Fibroblast of skin of right quadriceps (primary cell): ENCODE results near the gene VPS13D.
A peak's percentile ranks its signal among the peaks of the same experiment; 100 is the strongest.

Experiments
- DNase-seq: peaks from one replicate; pipeline ENCODE4 v3.0.0-alpha.2; 2013

Gene VPS13D

DNA sequence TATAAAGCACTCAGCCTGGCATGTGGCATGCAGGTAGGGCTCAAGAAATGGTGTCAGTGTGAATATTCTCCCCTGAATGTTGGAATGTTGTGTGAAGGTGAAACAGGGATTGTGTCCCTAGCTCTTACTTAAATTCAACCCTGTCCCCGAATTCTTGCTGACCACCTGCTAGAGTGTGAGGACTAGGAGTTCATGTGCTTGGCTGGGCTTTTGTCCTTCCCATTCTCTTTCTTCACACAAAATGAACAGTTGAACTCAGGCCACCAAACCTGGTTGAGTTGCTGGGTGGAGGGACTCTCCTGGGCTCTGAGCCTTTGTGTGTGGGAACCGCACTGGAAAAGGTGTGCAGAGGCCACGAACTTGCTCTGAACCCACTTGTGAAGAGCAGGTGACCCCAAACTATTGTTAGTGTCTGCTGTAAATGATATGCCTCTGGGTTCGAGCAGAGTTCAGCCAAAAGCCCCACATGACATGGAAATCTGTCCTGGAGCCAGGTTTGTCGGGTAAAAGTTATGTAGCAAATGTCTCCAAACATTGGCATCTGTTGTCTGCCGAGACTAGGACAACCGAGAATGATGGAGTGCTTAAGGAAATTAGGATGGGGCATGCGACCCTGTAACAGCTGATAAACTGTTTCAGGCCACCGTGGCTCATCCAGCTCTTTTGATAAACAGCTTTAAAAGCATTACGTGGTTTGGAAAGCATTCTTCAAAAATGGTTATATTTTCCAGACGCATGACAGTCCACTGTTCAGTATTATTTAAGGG is 243.9 kb downstream of the VPS13D start:
- peak; percentile 68 for DNase-seq

DNA sequence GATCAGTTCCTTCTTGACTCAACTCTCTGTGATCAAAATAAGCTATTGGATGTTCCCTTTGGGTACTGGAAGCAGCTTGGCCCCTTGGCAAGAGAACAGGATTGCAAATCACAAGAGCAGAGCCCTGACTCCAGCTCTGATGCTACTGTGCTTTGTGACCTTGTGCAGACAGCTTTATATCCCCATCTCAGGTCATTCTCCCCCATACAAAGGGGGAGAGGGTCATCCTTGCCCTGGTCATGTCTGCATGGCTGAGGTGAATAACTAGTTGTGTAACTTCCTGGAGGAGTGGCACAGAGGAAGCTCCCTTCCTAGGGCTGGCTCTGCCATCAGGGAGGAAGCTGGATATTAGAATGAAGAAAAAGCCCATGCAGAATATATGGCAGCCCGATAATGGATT is 245.3 kb downstream of the VPS13D start:
- no peak for DNase-seq

DNA sequence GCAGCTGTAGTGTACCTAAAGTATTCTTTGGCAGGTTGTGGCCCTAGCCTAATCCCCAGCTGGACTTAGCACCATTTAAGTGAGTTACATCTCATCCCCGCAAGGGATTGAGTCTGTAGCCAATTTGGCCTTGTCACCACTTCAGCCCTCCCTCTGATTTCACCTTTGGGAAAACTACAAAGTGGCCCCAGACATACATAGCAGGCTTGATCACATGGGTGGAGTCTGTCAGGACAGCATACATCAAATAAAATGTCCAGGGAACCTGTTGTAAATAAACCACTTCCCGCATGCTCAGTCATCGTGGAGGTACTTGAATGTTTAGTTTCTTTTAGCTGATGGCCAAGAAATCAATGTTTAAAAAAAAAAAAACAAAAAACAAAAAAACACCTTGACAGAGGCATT is 245.7 kb downstream of the VPS13D start:
- no peak for DNase-seq

DNA sequence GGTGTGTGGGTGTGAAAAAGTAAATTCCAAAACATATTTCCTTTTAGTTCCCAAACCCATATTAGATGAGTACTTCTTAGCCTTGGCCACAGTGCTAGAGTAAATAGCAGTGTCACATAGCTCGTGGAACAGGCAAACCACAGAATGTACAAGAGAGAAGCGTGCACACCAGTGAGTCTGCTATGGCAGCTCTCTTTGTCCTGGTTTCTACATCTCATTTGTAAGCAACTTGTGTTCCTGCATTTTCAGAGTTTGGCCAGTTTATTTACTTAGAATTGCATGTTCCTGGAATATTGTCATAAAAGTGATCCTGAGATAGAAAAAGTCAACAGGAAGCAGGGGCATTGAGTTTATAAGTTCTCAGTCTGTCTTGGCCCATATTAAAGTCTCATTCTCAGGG is 246.1 kb downstream of the VPS13D start:
- no peak for DNase-seq

DNA sequence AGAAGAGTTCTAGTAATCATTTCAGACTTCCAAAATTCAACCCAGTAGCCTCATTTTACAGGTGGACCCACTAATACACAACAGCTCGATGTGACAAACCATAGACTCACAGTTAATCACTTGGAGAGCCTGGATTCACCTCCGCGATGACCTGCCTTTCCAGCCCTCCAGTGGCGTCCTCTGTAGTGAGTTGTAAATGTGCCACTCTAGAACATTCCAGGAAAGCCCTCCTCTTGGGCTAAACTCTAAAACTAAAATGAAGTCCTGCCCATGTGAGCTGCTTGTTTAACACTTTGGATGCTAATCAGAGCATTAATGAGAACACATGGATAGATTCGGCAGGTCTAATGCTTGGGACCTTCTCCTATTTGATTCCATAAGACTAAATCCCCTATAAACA is 247.5 kb downstream of the VPS13D start:
- DNase-seq, result no peak

DNA sequence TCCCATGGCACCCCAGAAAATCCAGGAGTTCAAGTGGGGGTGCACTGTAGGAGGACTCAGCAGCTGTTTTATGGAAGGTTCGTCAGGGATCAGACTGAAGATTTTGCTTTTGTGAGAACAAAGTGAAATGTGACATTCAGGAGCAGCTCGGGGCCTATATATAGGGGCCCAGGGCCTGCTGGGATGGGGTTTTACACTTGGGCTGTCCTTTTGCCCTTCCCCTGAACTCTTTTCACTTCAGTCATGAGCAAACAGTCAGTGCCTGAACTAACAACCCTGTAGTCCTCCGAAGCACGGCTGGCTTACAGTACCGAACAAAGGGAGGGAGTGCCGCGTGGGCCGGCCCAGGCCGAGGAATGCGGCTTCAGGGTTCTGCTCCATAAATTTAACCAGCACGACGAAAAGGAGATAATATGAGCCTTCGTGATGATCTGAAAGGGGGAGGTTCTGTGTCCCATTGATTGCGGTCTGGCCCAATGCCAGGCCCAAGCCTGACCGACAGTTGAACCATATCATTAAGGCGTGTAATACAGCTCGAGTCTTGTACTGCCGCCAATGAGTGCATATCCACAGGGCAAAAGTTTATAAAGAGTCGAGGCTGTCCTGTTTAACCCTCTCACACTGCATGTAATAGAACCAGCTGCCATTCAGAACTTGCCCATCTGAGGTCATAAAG is 248.2 kb downstream of the VPS13D start:
- DNase-seq, result peak; percentile 100

DNA sequence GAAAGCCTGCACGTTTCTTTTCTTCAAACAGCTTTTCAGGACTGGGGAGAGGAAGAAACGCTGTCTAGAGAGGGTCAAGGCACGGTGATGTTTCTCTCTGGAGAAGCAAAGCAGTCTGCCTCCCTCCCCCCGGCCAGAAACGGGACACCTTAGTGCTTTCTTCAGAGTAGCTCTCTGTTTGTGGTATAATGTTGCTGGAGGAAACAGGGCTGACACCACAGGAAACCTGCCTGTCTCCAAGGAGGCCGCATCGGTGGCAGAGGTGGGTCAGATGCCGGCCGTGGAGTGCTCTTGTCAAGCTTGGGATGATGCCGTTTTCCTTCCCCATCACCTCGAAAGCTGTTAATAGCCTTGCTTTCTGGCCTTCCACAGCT is 248.8 kb downstream of the VPS13D start:
- no peak for DNase-seq

DNA sequence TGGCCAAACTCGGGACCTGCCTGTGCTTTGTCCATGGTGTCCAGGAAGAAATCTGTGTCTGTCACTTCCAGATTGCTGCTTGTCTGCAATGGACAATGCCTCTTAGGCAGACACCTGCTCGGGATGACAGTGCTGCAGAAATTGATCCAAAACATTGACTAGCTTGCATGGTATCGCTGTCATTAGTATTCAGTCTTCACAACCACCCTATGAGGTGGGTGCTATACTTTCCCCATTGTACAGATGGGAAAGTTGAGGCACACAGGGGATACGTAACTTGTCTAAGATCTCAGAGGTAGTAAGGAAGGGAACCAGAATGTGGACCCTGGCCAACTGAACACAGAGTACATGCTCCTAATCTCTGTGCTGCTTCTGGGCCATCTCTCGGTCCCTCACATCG is 249.5 kb downstream of the VPS13D start:
- no peak for DNase-seq

DNA sequence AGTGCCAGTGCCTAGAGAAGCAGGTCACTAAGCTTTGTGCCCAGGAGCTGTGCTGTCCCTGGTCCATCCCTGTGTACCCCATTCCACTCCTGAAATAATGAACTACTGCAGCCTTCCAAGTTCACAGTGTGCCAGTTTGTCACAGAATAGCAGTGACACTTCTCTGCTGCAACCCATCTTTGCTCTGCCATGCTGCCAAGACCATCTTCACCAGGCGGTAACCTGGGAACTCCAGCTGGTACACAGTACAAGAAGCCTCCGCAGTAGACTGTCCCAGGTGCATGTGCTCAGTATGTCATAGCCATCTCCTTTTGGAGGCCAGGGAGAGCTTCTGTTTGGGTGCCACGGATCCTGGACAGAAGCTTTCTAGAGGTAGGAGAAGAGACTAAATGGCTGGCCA is 250.2 kb downstream of the VPS13D start:
- DNase-seq, result no peak

DNA sequence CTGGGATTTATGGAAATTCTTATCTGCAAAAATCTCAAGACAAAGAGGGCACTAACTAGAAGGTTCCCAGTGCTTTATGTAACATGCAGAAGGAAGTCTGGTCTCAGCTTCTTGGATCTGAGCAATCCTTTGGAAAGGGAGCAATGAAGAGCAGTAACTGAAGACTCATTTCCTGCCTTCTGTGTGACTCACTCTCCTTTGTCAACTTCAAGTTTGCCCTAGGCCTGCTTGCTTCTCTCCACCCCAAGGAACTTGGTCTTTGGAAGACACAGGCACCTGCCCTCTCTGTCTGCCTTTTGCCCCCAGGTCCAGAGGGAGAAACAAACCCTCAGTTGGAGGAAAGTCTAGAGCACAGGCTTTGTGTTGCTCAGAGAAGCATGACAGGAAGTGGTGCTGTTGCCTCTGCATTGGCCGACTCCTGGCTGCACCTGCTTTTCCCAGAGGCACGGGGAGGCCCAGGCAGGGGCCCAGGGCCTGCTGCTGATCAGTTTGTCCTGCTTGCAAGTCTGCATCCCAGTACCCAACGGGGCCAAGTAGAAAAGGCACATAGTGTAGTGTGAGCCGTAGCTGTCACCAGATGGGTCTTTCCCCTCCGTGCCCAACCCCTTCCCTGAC is 251.0 kb downstream of the VPS13D start:
- peak; percentile 90 for DNase-seq

DNA sequence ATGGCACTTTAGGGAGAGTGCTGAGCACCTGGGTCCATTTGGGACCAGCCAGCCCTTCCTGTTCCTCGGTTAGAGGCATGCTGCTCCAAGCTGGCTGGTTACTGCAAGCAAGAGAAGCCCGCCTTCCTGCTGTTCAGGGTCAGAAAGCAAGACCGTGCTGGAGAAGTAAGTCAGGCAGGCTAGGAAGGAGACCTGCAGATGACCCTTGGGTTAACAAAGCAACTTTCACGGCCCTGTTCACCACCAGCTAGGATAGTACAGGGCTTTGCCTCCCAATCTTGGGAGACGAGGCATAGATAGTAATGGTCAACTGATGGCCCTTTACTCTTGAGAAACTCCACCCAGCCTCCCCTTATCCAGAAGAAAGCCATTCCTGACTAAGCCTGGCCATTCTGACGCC is 252.1 kb downstream of the VPS13D start:
- DNase-seq, result no peak

DNA sequence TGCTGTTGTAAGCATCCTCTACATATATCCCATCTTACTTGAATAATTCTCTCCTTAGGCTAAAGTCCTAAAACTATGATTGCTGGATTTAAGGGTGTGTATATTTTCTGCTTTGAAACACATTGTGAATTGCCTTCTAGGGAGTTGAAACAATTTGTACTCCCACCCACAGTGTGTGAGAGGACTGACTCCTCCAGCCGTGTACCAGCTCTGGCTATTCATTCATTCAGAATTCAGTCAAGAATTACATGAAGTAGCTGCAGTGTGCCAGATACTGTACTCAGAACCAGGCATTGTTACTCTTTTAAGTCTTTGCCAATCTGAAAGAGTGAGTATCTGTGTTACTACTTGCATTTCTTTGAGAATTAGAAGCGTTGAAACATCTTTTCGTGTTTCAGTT is 253.2 kb downstream of the VPS13D start:
- no peak for DNase-seq

DNA sequence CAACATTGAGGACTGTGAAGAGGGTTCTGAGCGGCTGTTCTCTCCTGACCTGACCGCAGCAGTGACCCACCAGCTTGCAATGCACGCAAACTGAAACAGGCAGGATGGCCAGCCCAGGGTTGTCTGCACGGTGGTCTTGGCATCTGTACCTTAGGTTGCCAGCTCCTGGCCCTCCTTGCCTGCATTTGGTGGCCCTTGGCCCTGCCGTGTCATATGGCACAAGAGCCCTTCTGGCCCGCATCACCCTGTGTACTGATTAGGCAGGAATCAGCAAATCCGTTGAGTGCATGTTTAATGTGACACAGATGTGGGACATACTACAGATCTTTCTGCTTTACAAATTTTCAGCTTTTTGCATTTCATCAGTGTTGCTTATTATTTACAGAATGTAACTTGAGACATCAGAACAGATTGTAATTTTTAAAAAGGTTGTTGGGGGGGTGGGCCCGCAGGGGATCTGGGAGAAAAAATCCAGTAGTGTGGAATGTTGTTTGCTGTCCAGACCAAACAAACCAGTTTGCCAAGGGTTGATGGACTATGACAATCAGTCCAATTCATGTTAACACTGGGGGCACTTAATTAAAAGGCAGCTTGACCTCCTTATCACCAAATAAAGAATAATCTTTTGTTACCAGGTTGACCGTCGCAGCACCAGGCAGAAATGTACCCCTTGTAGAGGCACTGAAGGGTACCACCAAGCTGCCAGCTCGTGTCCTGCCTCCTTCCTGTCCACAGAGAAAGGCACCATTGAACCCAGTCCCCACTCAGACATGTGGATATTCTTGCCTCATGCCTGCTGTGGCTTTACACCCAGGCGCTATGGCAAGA is 255.6 kb downstream of the VPS13D start:
- DNase-seq, result peak; percentile 66

DNA sequence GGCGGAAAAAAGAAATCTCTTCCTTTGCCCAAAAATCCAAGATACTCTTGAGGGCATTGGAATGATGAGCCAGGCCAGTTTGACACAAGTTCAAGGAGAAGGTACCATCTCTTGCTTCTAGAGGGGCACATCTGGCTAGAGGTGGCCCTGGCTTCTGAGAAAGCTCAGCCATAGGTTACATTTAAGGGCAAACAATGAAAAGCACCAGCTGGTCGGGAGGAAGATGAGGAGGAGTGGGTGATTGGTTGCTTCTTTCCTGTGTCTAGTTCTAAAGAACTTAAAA is 256.2 kb downstream of the VPS13D start:
- DNase-seq, result no peak

DNA sequence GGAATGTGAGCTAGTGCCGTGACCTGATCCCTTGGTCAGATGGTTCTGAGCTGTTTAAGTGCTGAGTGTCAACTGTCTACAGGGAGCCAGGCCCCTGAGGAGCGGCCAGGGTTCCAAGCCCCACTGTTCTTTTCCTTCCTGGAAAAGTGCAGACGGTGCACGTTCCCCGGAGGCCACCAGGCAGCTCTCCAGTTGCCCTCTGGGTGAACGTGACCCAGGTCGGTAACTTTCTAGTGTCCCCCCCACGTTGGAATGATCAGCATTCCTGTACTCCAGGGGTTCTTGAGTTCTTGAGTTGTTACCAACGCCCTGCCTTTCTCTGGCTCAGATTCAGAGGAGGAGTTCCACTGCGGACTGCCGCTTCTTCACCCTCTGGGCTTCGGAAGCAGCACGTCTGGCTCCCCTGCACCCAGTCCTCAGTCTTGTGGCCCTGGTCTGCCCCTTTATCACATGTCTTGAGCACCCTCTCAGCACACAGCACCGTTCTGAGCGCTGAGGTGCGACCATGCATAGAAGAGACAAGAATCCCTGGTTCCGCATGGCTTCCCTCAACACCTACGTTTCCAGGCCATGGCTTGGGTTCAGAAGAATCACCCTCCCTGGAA is 256.7 kb downstream of the VPS13D start:
- DNase-seq, result no peak

DNA sequence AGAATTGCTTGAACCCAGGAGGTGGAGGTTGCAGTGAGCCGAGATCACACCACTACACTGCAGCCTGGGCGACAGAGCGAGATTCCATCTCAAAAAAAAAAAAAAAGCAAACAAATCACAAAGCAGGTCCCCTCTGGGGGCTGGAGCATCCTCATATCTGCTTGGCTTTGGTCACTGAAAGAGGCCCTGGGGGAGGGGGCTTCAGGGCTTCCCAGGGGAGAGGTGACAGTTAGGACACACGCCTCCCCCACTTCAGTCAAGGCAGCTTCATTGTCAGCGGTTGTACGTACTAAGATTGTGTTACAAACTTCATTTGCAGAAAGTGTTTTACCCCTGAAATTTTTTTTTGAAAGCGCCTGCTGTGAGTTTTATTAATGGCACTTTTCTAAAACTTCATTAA is 257.7 kb downstream of the VPS13D start:
- DNase-seq, result no peak

DNA sequence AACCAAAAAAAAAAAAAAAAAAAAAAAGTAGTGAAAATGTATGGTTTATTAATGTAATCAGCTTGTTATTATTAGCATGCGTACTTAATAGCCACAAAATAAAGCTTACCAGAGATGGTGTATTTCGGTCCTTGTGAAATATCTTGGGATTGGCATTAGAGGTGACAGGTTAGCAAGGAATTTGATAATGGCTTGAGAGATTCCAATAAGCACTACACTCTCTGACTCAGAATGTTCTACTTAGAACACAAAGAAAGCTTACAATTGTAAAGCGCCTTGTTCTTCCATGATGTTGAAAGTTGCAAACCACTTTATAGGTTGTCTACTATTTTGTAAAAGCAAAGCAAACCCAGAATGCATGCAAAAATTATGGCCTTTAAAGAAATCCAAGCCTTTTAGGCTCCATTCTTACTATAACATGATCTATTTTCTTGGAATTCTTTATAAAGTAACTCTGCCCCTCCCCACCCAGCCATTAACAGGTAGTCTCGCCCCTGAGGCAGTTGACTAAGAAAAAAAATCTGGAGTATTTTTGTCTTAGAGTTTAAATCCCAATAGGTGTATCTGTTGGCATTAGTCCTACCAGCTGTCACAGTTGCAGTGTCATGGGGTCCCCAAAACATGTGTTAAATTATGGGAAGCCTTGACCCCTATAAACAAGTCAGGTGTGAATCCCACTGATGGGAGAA is 259.0 kb downstream of the VPS13D start:
- DNase-seq, result no peak

DNA sequence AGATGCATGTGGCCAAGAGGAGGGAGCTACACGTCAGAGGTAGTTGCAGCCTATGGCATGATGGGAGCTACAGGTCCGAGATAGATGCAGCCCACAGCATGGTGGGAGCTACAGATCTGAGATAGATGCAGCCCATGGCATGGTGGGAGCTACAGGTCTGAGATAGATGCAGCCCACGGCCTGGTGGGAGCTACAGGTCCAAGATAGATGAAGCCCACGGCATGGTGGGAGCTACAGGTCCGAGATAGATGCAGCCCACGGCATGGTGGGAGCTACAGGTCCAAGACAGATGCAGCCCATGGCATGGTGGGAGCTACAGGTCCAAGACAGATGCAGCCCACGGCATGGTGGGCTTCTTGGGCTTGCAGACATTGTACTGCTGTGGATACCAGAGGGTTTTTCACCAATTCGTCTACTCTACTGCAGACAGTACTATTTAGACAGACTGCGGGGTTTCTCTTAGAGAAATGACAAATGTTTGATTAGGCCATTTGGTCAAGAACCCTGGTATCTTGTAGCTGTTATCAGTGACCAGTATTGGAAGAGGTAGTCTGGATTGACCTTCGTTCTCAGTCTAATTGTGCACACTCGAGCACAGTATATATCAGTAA is 260.8 kb downstream of the VPS13D start:
- DNase-seq, result no peak

DNA sequence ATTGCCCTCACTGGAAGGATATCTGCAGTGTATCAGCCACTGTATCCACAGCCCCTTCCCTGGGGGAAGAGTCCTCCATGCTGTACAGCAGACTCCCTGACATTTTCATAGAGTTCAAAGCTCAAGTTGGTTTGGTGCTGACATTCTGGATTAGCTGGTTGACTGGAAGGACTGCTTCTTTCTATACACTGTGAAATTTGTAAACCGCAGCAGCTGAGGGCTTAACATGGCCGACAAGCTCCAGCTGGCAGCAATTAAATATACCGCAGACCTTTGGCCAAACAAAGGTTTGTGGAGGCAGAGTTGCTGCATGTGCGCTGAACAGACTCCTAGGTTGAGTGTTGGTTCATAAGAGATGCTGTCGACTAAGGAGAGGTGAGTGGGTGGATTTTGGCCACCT is 261.8 kb downstream of the VPS13D start:
- peak; percentile 85 for DNase-seq

DNA sequence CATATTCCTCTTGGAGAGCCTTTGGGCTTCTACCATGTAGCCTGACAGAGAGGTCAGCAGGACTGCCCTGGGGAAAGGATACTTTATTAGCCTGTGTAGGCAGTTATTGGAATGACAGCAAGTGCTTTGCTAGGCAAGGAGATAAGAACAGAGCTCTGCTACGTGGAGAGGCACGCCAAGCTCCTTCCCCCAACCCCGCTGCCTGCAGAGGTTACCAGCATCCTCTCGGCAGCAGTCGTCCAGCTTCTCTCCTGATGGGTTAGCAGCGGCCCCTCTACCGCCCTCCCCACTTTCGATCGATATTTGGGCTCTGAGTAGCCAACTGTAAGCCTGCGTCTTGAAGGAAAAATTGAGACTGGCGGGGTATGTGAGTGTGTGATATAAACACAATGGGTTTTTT is 265.9 kb downstream of the VPS13D start:
- DNase-seq, result no peak

DNA sequence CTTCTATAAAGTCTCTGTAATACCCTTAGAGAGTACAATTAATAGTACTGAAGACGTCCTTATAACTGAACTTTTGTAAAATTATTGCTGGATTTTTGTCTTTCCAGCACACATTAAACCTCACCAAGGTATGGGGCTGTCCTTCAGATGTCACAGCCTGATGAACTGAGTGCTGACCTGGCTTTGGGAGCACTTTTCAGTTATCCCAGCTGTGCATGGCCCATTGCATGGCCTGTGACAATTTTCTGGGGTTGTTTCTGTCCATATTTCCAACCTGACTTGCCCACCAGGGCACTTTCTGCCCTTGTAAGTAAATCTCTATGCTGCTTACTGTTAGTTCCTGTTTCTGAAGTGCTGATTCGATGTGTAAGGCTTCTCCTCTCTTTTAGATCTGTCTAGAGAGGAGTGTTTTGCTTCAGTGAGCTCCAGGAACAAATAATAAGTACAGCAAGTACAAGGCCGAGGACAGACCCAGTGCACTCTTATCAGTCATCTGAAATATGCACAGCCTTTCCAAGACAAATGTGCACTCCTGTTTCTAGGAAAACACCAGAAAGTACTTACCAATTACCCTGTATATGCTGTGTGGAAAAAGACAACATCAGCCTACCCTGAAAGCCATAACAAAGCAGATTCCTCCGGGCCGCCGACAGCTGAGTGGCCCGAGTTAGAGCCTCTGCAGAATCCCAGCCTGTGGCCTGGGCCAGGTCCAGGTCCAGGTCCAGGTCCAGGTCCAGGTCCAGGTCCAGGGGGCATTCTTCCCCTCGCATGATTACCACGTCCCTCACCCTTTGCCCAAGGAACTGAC is 266.5 kb downstream of the VPS13D start:
- no peak for DNase-seq
